ENCODE measurements around the gene CCDC91.

CCDC91 gene

GRCh38 chr12:28190321-28191050 is at the start of gene CCDC91:
CCDC91 (plus strand) TSS chr12:28190456; CDS start chr12:28257216, 66,760 bp downstream.
- in situ Hi-C loops (cut with HindIII; ENCODE audit: low pct_ligation_motif_present, low pct_unique_long_range_greater_than_20kb, low sequenced_read_pairs) = no loop called here
- DNase-seq = peak; percentile 91

- DNase-seq = no peak
- in situ Hi-C loops (cut with HindIII; ENCODE audit: low pct_ligation_motif_present, low pct_unique_long_range_greater_than_20kb, low sequenced_read_pairs) = no loop called here
Measured at GRCh38 chr12:28144059-28144458, 46.2 kb upstream of the CCDC91 start.

- no peak for DNase-seq
- in situ Hi-C loops (cut with HindIII; ENCODE audit: low pct_ligation_motif_present, low pct_unique_long_range_greater_than_20kb, low sequenced_read_pairs) = no loop called here
Measured at GRCh38 chr12:28144532-28144931, 45.7 kb upstream of the CCDC91 start.

GRCh38 chr12:28145216-28145615 is 45.0 kb upstream of the CCDC91 start:
- no peak for DNase-seq
- in situ Hi-C loops (cut with HindIII; ENCODE audit: low pct_ligation_motif_present, low pct_unique_long_range_greater_than_20kb, low sequenced_read_pairs) = no loop called here

- in situ Hi-C loops (cut with HindIII; ENCODE audit: low pct_ligation_motif_present, low pct_unique_long_range_greater_than_20kb, low sequenced_read_pairs) = no loop called here
- DNase-seq = no peak
Measured at GRCh38 chr12:28149279-28149678, 41.0 kb upstream of the CCDC91 start.

GRCh38 chr12:28156362-28156761 is 33.9 kb upstream of the CCDC91 start:
- DNase-seq = no peak
- in situ Hi-C loops (cut with HindIII; ENCODE audit: low pct_ligation_motif_present, low pct_unique_long_range_greater_than_20kb, low sequenced_read_pairs) = no loop called here

GRCh38 chr12:28156804-28157203 is 33.5 kb upstream of the CCDC91 start:
- no peak for DNase-seq
- in situ Hi-C loops (cut with HindIII; ENCODE audit: low pct_ligation_motif_present, low pct_unique_long_range_greater_than_20kb, low sequenced_read_pairs) = no loop called here

- DNase-seq = no peak
- in situ Hi-C loops (cut with HindIII; ENCODE audit: low pct_ligation_motif_present, low pct_unique_long_range_greater_than_20kb, low sequenced_read_pairs) = no loop called here
Measured at GRCh38 chr12:28158353-28158752, 31.9 kb upstream of the CCDC91 start.

- in situ Hi-C loops (cut with HindIII; ENCODE audit: low pct_ligation_motif_present, low pct_unique_long_range_greater_than_20kb, low sequenced_read_pairs) = no loop called here
- DNase-seq = no peak
Measured at GRCh38 chr12:28159688-28160087, 30.6 kb upstream of the CCDC91 start.

GRCh38 chr12:28161697-28162096 is 28.6 kb upstream of the CCDC91 start:
- no peak for DNase-seq
- in situ Hi-C loops (cut with HindIII; ENCODE audit: low pct_ligation_motif_present, low pct_unique_long_range_greater_than_20kb, low sequenced_read_pairs) = no loop called here

GRCh38 chr12:28162697-28163096 is 27.6 kb upstream of the CCDC91 start:
- no peak for DNase-seq
- in situ Hi-C loops (cut with HindIII; ENCODE audit: low pct_ligation_motif_present, low pct_unique_long_range_greater_than_20kb, low sequenced_read_pairs) = no loop called here

GRCh38 chr12:28164644-28165275 is 25.5 kb upstream of the CCDC91 start:
- in situ Hi-C loops (cut with HindIII; ENCODE audit: low pct_ligation_motif_present, low pct_unique_long_range_greater_than_20kb, low sequenced_read_pairs) = no loop called here

GRCh38 chr12:28167981-28168485 is 22.2 kb upstream of the CCDC91 start:
- in situ Hi-C loops (cut with HindIII; ENCODE audit: low pct_ligation_motif_present, low pct_unique_long_range_greater_than_20kb, low sequenced_read_pairs) = no loop called here
- no peak for DNase-seq

More at GRCh38 chr12:28164644-28165275, 25.5 kb upstream of the CCDC91 start:
- peak; percentile 73 for DNase-seq

GRCh38 chr12:28171356-28172060 is 18.7 kb upstream of the CCDC91 start:
- DNase-seq = no peak
- in situ Hi-C loops (cut with HindIII; ENCODE audit: low pct_ligation_motif_present, low pct_unique_long_range_greater_than_20kb, low sequenced_read_pairs) = no loop called here

- peak; percentile 74 for DNase-seq
- in situ Hi-C loops (cut with HindIII; ENCODE audit: low pct_ligation_motif_present, low pct_unique_long_range_greater_than_20kb, low sequenced_read_pairs) = no loop called here
Measured at GRCh38 chr12:28172434-28173030, 17.7 kb upstream of the CCDC91 start.

- no peak for DNase-seq
Measured at GRCh38 chr12:28173440-28173839, 16.8 kb upstream of the CCDC91 start.

GRCh38 chr12:28175098-28175589 is 15.1 kb upstream of the CCDC91 start:
- DNase-seq = no peak
- in situ Hi-C loops (cut with HindIII; ENCODE audit: low pct_ligation_motif_present, low pct_unique_long_range_greater_than_20kb, low sequenced_read_pairs) = no loop called here

More at GRCh38 chr12:28173440-28173839, 16.8 kb upstream of the CCDC91 start:
- in situ Hi-C loops (cut with HindIII; ENCODE audit: low pct_ligation_motif_present, low pct_unique_long_range_greater_than_20kb, low sequenced_read_pairs) = no loop called here

- in situ Hi-C loops (cut with HindIII; ENCODE audit: low pct_ligation_motif_present, low pct_unique_long_range_greater_than_20kb, low sequenced_read_pairs) = no loop called here
Measured at GRCh38 chr12:28176295-28176694, 14.0 kb upstream of the CCDC91 start.

GRCh38 chr12:28177461-28177860 is 12.8 kb upstream of the CCDC91 start:
- no peak for DNase-seq
- in situ Hi-C loops (cut with HindIII; ENCODE audit: low pct_ligation_motif_present, low pct_unique_long_range_greater_than_20kb, low sequenced_read_pairs) = no loop called here

More at GRCh38 chr12:28176295-28176694, 14.0 kb upstream of the CCDC91 start:
- no peak for DNase-seq
